Daoy (cell line): ENCODE measurements around the gene PLEKHD1. TPM values are rescaled to one million over a fixed set of nuclear protein-coding genes. Genes with fewer than 3 reads are reported as not detected.
A peak's percentile ranks its signal among the peaks of the same experiment; 100 is the strongest.

Experiments
- DNase-seq: peaks from one replicate; pipeline ENCODE4 v3.0.0-alpha.2; 2015; ENCODE audit warnings: low read depth
- total RNA-seq: library from RNA; depleted of rRNA; stranded (reverse); fragments of >200 nt; shearing (Covaris generic); gene quantifications from 2 replicates; pipeline ENCODE4 v1.2.3, GENCODE V29; 2014

The PLEKHD1 gene
- total RNA-seq, 1 experiment from 2014 or later: 0.06 TPM

GRCh38 chr14:69518289-69519101 is 34.0 kb downstream of the PLEKHD1 start:
- no peak for DNase-seq

GRCh38 chr14:69519204-69520100 is 34.9 kb downstream of the PLEKHD1 start:
- DNase-seq: peak; percentile 35

GRCh38 chr14:69522026-69522425 is 37.5 kb downstream of the PLEKHD1 start:
- DNase-seq: no peak

GRCh38 chr14:69525896-69526295 is 41.4 kb downstream of the PLEKHD1 start:
- DNase-seq: no peak

GRCh38 chr14:69527635-69528034 is 43.1 kb downstream of the PLEKHD1 start:
- no peak for DNase-seq

GRCh38 chr14:69528143-69528542 is 43.6 kb downstream of the PLEKHD1 start:
- DNase-seq: no peak

- no peak for DNase-seq
These were observed 44.4 kb downstream of the PLEKHD1 start for GRCh38 chr14:69528930-69529329.

- DNase-seq: no peak
These were observed 45.0 kb downstream of the PLEKHD1 start for GRCh38 chr14:69529563-69529962.

GRCh38 chr14:69530095-69530494 is 45.6 kb downstream of the PLEKHD1 start:
- no peak for DNase-seq

GRCh38 chr14:69531135-69531534 is 46.6 kb downstream of the PLEKHD1 start:
- no peak for DNase-seq

GRCh38 chr14:69532561-69533340 is 48.2 kb downstream of the PLEKHD1 start:
- peak; percentile 60 for DNase-seq

- peak; percentile 63 for DNase-seq
These were observed 50.8 kb downstream of the PLEKHD1 start for GRCh38 chr14:69535230-69535848.

- DNase-seq: no peak
These were observed 52.4 kb downstream of the PLEKHD1 start for GRCh38 chr14:69536971-69537370.

GRCh38 chr14:69537900-69538299 is 53.4 kb downstream of the PLEKHD1 start:
- no peak for DNase-seq

- DNase-seq: no peak
These were observed 54.2 kb downstream of the PLEKHD1 start for GRCh38 chr14:69538766-69539165.

- no peak for DNase-seq
These were observed 55.3 kb downstream of the PLEKHD1 start for GRCh38 chr14:69539631-69540410.

GRCh38 chr14:69540654-69541335 is 56.3 kb downstream of the PLEKHD1 start:
- DNase-seq: no peak

- no peak for DNase-seq
These were observed 57.8 kb downstream of the PLEKHD1 start for GRCh38 chr14:69542311-69542710.

GRCh38 chr14:69543341-69544115 is 59.0 kb downstream of the PLEKHD1 start:
- DNase-seq: peak; percentile 91
